ENCODE data around the gene SRGAP1.

GRCh38 chr12:63935361-63935760, 90.9 kb downstream of the SRGAP1 start:
- TF ChIP-seq SIN3A (IDR thresholded peaks at IDR 0.05; ENCODE audit: borderline replicate concordance, insufficient read depth, low read length), result no peak
- TF ChIP-seq POLR2AphosphoS5 (IDR thresholded peaks at IDR 0.05; ENCODE audit: low read depth, low read length), result no peak
- no peak for TF ChIP-seq REST (IDR thresholded peaks at IDR 0.05; ENCODE audit: insufficient read depth in 1 of 2, low read depth in 2 of 2, low read length in 2 of 2)
- TF ChIP-seq TAF1 (IDR thresholded peaks at IDR 0.05; ENCODE audit: borderline replicate concordance, insufficient read depth, low read length), result no peak
- no peak for TF ChIP-seq FOXP2 (optimal IDR thresholded peaks at IDR 0.05; ENCODE audit: borderline replicate concordance, extremely low read depth, extremely low read length, insufficient read depth)

Measured in PFSK-1 (cell line).